OCI-LY1 (cell line): ENCODE measurements around the gene ANKRD13B.

Source experiments
- H2AFZ ChIP-seq: fragments of 200-600 bp; sonication (generic), shearing (Covaris generic); 2 replicates; pipeline ENCODE4 v1.6.0; 2014; ENCODE audit warnings: antibody characterized with exemption, mild to moderate bottlenecking, low read length
- H3F3A ChIP-seq: fragments of 200-600 bp; sonication (generic), shearing (Covaris generic); 2 replicates; pipeline ENCODE4 v1.6.0; 2014; ENCODE audit warnings: mild to moderate bottlenecking, antibody characterized with exemption, low read length, moderate library complexity; ENCODE audit not compliant: insufficient read depth
- H3K27ac ChIP-seq: fragments of 200-600 bp; sonication (generic); 2 replicates; pipeline ENCODE4 v1.5.1; 2014; ENCODE audit warnings: low read length, mixed run types, mild to moderate bottlenecking, low read depth; ENCODE audit not compliant: poor library complexity, severe bottlenecking
- H3K27me3 ChIP-seq: fragments of 200-600 bp; sonication (generic); 2 replicates; pipeline ENCODE4 v1.6.0; 2014; ENCODE audit warnings: antibody characterized with exemption, mild to moderate bottlenecking, low read length, moderate library complexity; ENCODE audit not compliant: insufficient read depth
- H3K36me3 ChIP-seq: fragments of 200-600 bp; sonication (generic); 2 replicates; pipeline ENCODE4 v1.6.1; 2014; ENCODE audit warnings: mild to moderate bottlenecking, antibody characterized with exemption, low read length, moderate library complexity, mixed read lengths; ENCODE audit not compliant: insufficient read depth
- H3K4me1 ChIP-seq: fragments of 200-600 bp; sonication (generic); 2 replicates; pipeline ENCODE4 v1.5.1; 2014; ENCODE audit warnings: mild to moderate bottlenecking, low read length, moderate library complexity; ENCODE audit not compliant: insufficient read depth, severe bottlenecking
- H3K4me2 ChIP-seq: fragments of 200-600 bp; sonication (generic), shearing (Covaris generic); 2 replicates; pipeline ENCODE4 v1.6.1; 2014; ENCODE audit warnings: low read length
- H3K4me3 ChIP-seq: fragments of 200-600 bp; sonication (generic); 2 replicates; pipeline ENCODE4 v1.5.1; 2014; ENCODE audit warnings: low read length, low read depth, mild to moderate bottlenecking, mixed read lengths; ENCODE audit not compliant: poor library complexity, severe bottlenecking
- H3K79me2 ChIP-seq: fragments of 200-600 bp; shearing (Covaris generic); 2 replicates; pipeline ENCODE4 v1.6.1; 2016; ENCODE audit warnings: mixed run types, low read length, mixed read lengths; ENCODE audit not compliant: insufficient read depth
- H3K9ac ChIP-seq: fragments of 200-600 bp; sonication (generic), shearing (Covaris generic); 2 replicates; pipeline ENCODE4 v1.6.1; 2014; ENCODE audit warnings: mild to moderate bottlenecking, low read length, mixed read lengths
- H3K9me2 ChIP-seq: fragments of 200-600 bp; sonication (generic), shearing (Covaris generic); 2 replicates; pipeline ENCODE4 v1.6.1; 2014; ENCODE audit warnings: low read depth, mild to moderate bottlenecking, low read length, mixed read lengths
- H3K9me3 ChIP-seq: fragments of 200-600 bp; shearing (Covaris generic); 2 replicates; pipeline ENCODE4 v1.6.1; 2014; ENCODE audit warnings: low read length, mixed read lengths
- H4K20me1 ChIP-seq: fragments of 200-600 bp; sonication (generic), shearing (Covaris generic); 2 replicates; pipeline ENCODE4 v1.6.0; 2016; ENCODE audit warnings: mild to moderate bottlenecking, low read length; ENCODE audit not compliant: insufficient read depth
- CTCF ChIP-seq: fragments of 200-600 bp; sonication (generic), shearing (Covaris generic); IDR thresholded peaks from 2 replicates; pipeline ENCODE4 v1.5.1; 2017; ENCODE audit warnings: mild to moderate bottlenecking, antibody characterized with exemption, low read length, moderate library complexity, mixed read lengths
- EZH2 ChIP-seq: fragments of 200-600 bp; sonication (generic), shearing (Covaris generic); IDR thresholded peaks from 2 replicates; pipeline ENCODE4 v1.8.0; 2017; ENCODE audit warnings: borderline replicate concordance, mixed run types, mild to moderate bottlenecking, antibody characterized with exemption, low read length, moderate library complexity, mixed read lengths

ANKRD13B gene

GRCh38 chr17:29571883-29572681 lies 20.9 kb upstream of the ANKRD13B start:
- H3K27me3 ChIP-seq: no peaks in the 10 kb centered on the region
- no peaks in the 10 kb centered on the region for H3K79me2 ChIP-seq
- H3F3A ChIP-seq: no peaks in the 10 kb centered on the region
- H3K4me2 ChIP-seq: peak overlapping the region; percentile 48; the same call in 1 of the 2 replicates
- no peaks in the 10 kb centered on the region for H4K20me1 ChIP-seq
- H3K36me3 ChIP-seq: peaks cover 39% of the 10 kb centered on the region; the same call in 1 of the 2 replicates
- H3K9me2 ChIP-seq: no peaks in the 10 kb centered on the region
- no peak overlapping the region for H3K27ac ChIP-seq
- H2AFZ ChIP-seq: no peak overlapping the region
- no peak overlapping the region; the same call in 1 of the 2 replicates for H3K9ac ChIP-seq
- TF ChIP-seq EZH2 (no peak), CTCF (no peak)
- no peaks in the 10 kb centered on the region for H3K9me3 ChIP-seq
- peaks cover 17% of the 10 kb centered on the region for H3K4me1 ChIP-seq
- H3K4me3 ChIP-seq: peak overlapping the region; percentile 34

- no peaks in the 10 kb centered on the region for H3K9me2 ChIP-seq
- H3K9me3 ChIP-seq: no peaks in the 10 kb centered on the region
- no peaks in the 10 kb centered on the region for H3K79me2 ChIP-seq
- H3K27ac ChIP-seq: no peak overlapping the region
- peak overlapping the region; percentile 10; the same call in 1 of the 2 replicates for H3K9ac ChIP-seq
- no peaks in the 10 kb centered on the region for H3F3A ChIP-seq
- H3K4me3 ChIP-seq: peak overlapping the region; percentile 34
- peaks cover 48% of the 10 kb centered on the region; the same call in 1 of the 2 replicates for H3K36me3 ChIP-seq
- peaks cover 13% of the 10 kb centered on the region for H3K4me1 ChIP-seq
- H3K4me2 ChIP-seq: peak overlapping the region; percentile 48
- no peaks in the 10 kb centered on the region for H3K27me3 ChIP-seq
- H4K20me1 ChIP-seq: no peaks in the 10 kb centered on the region
- H2AFZ ChIP-seq: no peak overlapping the region
- TF ChIP-seq EZH2 (no peak), CTCF (peak; percentile 60)
These were observed 20.0 kb upstream of the ANKRD13B start for GRCh38 chr17:29572691-29573557.

GRCh38 chr17:29573558-29573869 lies 19.4 kb upstream of the ANKRD13B start:
- no peaks in the 10 kb centered on the region for H3K9me3 ChIP-seq
- peaks cover 53% of the 10 kb centered on the region; the same call in 1 of the 2 replicates for H3K36me3 ChIP-seq
- H3K4me3 ChIP-seq: no peak overlapping the region
- H3K4me1 ChIP-seq: peaks cover 13% of the 10 kb centered on the region
- no peaks in the 10 kb centered on the region for H3K9me2 ChIP-seq
- H3K4me2 ChIP-seq: no peak overlapping the region
- no peaks in the 10 kb centered on the region for H3K27me3 ChIP-seq
- H2AFZ ChIP-seq: no peak overlapping the region
- no peaks in the 10 kb centered on the region for H3K79me2 ChIP-seq
- H3K27ac ChIP-seq: no peak overlapping the region
- H3F3A ChIP-seq: no peaks in the 10 kb centered on the region
- no peak overlapping the region for H3K9ac ChIP-seq
- TF ChIP-seq EZH2: no peak
- no peak for TF ChIP-seq CTCF
- no peaks in the 10 kb centered on the region for H4K20me1 ChIP-seq
